RPMI8226 (cell line): ENCODE data around the gene GUCY1A1.
"Not testable (repeated sequence)": the region's sequence is repeated elsewhere in the genome, so short reads cannot be mapped to it uniquely, and the experiment has no call there.

Experiments used
- DNase-seq: peaks from one replicate; pipeline ENCODE4 v3.0.0-alpha.2; 2015

GUCY1A1 gene

GRCh38 chr4:155666344-155667221 is at the start of gene GUCY1A1:
Gene GUCY1A1 (plus strand): TSS chr4:155666848. CDS start chr4:155696868, 30,020 bp downstream.
- peak; percentile 52 for DNase-seq

GRCh38 chr4:155617296-155617695 is 49.4 kb upstream of the GUCY1A1 start:
- no peak for DNase-seq

- no peak for DNase-seq
Observed at GRCh38 chr4:155618183-155618838, 48.3 kb upstream of the GUCY1A1 start.

GRCh38 chr4:155620637-155621036 is 46.0 kb upstream of the GUCY1A1 start:
- no peak for DNase-seq

GRCh38 chr4:155624478-155624877 is 42.2 kb upstream of the GUCY1A1 start:
- no peak for DNase-seq

GRCh38 chr4:155626561-155626960 is 40.1 kb upstream of the GUCY1A1 start:
- DNase-seq = no peak

- no peak for DNase-seq
Observed at GRCh38 chr4:155629183-155629825, 37.3 kb upstream of the GUCY1A1 start.

GRCh38 chr4:155629956-155630355 is 36.7 kb upstream of the GUCY1A1 start:
- no peak for DNase-seq

- no peak for DNase-seq
Observed at GRCh38 chr4:155632310-155632840, 34.3 kb upstream of the GUCY1A1 start.

- no peak for DNase-seq
Observed at GRCh38 chr4:155638195-155638965, 28.3 kb upstream of the GUCY1A1 start.

GRCh38 chr4:155639704-155640523 is 26.7 kb upstream of the GUCY1A1 start:
- no peak for DNase-seq

GRCh38 chr4:155640751-155641150 is 25.9 kb upstream of the GUCY1A1 start:
- no peak for DNase-seq

- DNase-seq = no peak
Observed at GRCh38 chr4:155643087-155643486, 23.6 kb upstream of the GUCY1A1 start.

GRCh38 chr4:155646001-155646400 is 20.6 kb upstream of the GUCY1A1 start:
- no peak for DNase-seq

- not testable (repeated sequence) for DNase-seq
Observed at GRCh38 chr4:155650785-155651184, 15.9 kb upstream of the GUCY1A1 start.

GRCh38 chr4:155653052-155653451 is 13.6 kb upstream of the GUCY1A1 start:
- DNase-seq = no peak

GRCh38 chr4:155656025-155656424 is 10.6 kb upstream of the GUCY1A1 start:
- no peak for DNase-seq

GRCh38 chr4:155657169-155657568 is 9.5 kb upstream of the GUCY1A1 start:
- DNase-seq = no peak

- no peak for DNase-seq
Observed at GRCh38 chr4:155657985-155658680, 8.5 kb upstream of the GUCY1A1 start.

- DNase-seq = no peak
Observed at GRCh38 chr4:155658681-155659064, 8.0 kb upstream of the GUCY1A1 start.

- no peak for DNase-seq
Observed at GRCh38 chr4:155659176-155659575, 7.5 kb upstream of the GUCY1A1 start.
